Mesodermal cell (in vitro differentiated cells): ENCODE data around the gene OTOG. TPM values are rescaled to one million over a fixed set of nuclear protein-coding genes. Genes with fewer than 3 reads are reported as not detected.

Experiments used
- H3K27ac ChIP-seq: 2 replicates; pipeline ENCODE4 v1.7.0; 2013; ENCODE audit warnings: mild to moderate bottlenecking, low read depth, low read length, moderate library complexity; ENCODE audit not compliant: severe bottlenecking
- H3K36me3 ChIP-seq: 2 replicates; pipeline ENCODE4 v1.7.1; 2013; ENCODE audit warnings: mild to moderate bottlenecking, low read length, moderate library complexity; ENCODE audit not compliant: control insufficient read depth, insufficient read depth
- H3K4me1 ChIP-seq: one replicate; pipeline ENCODE4 v1.7.1; 2013; ENCODE audit warnings: mild to moderate bottlenecking, low read length; ENCODE audit not compliant: insufficient read depth, control insufficient read depth, poor library complexity, severe bottlenecking
- H3K4me3 ChIP-seq: 2 replicates; pipeline ENCODE4 v1.7.0; 2013; ENCODE audit warnings: low read length, control low read depth, mild to moderate bottlenecking; ENCODE audit not compliant: insufficient read depth, poor library complexity, severe bottlenecking; ENCODE audit errors: extremely low read depth
- H3K9me3 ChIP-seq: 2 replicates; pipeline ENCODE4 v1.7.1; 2013; ENCODE audit warnings: mild to moderate bottlenecking, low read length, moderate library complexity; ENCODE audit not compliant: control insufficient read depth
- WGBS, 2 experiments: methylation state at CpG; one replicate each; pipeline ENCODE4 v1.1.5; 2013; ENCODE audit warnings: missing lambda C conversion rate in 2 of 2; ENCODE audit not compliant: insufficient coverage in 2 of 2; 5-methylcytosine and 5-hydroxymethylcytosine counted together
- polyA plus RNA-seq, 2 experiments: library from polyadenylated mRNA; stranded (reverse); fragments of 50-300 nt; gene quantifications; one replicate each; pipeline ENCODE4 v1.2.3, GENCODE V29; 2013

OTOG gene, protein sequence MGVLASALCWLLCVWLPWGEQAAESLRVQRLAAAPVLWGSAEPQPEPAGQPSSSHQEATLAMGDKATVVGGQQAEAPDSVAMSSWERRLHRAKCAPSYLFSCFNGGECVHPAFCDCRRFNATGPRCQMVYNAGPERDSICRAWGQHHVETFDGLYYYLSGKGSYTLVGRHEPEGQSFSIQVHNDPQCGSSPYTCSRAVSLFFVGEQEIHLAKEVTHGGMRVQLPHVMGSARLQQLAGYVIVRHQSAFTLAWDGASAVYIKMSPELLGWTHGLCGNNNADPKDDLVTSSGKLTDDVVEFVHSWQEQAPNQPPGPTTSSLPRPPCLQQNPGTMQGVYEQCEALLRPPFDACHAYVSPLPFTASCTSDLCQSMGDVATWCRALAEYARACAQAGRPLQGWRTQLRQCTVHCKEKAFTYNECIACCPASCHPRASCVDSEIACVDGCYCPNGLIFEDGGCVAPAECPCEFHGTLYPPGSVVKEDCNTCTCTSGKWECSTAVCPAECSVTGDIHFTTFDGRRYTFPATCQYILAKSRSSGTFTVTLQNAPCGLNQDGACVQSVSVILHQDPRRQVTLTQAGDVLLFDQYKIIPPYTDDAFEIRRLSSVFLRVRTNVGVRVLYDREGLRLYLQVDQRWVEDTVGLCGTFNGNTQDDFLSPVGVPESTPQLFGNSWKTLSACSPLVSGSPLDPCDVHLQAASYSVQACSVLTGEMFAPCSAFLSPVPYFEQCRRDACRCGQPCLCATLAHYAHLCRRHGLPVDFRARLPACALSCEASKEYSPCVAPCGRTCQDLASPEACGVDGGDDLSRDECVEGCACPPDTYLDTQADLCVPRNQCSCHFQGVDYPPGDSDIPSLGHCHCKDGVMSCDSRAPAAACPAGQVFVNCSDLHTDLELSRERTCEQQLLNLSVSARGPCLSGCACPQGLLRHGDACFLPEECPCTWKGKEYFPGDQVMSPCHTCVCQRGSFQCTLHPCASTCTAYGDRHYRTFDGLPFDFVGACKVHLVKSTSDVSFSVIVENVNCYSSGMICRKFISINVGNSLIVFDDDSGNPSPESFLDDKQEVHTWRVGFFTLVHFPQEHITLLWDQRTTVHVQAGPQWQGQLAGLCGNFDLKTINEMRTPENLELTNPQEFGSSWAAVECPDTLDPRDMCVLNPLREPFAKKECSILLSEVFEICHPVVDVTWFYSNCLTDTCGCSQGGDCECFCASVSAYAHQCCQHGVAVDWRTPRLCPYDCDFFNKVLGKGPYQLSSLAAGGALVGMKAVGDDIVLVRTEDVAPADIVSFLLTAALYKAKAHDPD (N-terminal part only)
- polyA plus RNA-seq (2013, experiment 1 of 2) = 0.41 TPM
- 0.15 TPM for polyA plus RNA-seq (2013, experiment 2 of 2)

DNA sequence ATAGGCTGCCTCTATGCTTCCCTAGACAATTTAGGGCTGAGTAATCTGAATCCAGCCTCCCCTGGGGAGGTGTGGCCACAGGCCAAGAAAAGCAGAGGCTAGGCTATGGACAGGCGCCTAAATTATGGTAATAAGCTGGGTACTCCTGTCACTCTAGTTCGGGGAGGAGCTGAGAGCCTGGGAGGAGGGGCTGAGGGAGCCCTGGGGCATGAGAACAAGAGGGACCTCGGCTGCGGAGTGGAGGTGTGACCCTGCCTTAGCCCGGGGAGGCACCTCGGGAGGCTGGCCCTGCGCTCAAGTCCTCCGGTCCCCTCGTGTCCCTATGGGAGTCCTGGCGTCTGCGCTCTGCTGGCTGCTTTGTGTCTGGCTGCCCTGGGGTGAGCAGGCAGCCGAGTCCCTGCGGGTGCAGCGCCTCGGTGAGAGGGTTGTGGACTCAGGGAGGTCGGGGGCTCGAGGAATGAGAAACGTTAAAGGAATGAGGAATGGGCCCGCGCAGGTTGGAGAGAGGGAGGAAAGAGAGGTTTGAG, at the start of gene OTOG:
TSS of gene OTOG (plus strand) at position 209 of the 527 bp plus-strand sequence. CDS start at position 323, 114 bp downstream.
- no peaks in the 10 kb centered on the region for H3K36me3 ChIP-seq
- H3K4me1 ChIP-seq = peaks cover 7% of the 10 kb centered on the region
- peak within 1 kb of the TSS; percentile 9 for H3K4me3 ChIP-seq
- WGBS, 2 experiments = 14 to 18% methylated on average over 17 to 20 of the region's 20 CpGs
- no peaks in the 10 kb centered on the region for H3K9me3 ChIP-seq
- no peak within 1 kb of the TSS for H3K27ac ChIP-seq

DNA sequence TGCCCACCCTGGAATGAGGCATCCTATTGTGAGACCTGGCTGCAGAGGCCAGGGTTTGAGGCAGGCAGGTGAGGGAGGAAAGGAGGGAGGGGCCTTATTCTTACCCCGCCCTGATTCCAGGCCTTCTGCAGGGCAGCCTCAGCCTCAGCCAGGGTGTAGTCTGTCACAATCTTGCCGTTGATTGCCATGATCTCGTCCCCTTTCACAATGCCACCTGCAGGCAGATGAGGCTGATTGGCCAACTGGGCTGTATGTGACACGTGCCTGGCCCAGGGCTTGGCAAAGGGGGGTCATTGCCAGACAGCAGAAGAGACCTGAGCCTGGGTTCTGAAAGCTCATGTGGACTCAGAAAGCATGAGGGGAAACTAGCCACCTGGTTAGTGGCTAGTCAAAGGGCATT, 49.0 kb upstream of the OTOG start:
- H3K4me3 ChIP-seq = no peak overlapping the region
- 58 to 61% methylated on average over 4 of the region's 4 CpGs for WGBS, 2 experiments
- H3K36me3 ChIP-seq = no peaks in the 10 kb centered on the region

DNA sequence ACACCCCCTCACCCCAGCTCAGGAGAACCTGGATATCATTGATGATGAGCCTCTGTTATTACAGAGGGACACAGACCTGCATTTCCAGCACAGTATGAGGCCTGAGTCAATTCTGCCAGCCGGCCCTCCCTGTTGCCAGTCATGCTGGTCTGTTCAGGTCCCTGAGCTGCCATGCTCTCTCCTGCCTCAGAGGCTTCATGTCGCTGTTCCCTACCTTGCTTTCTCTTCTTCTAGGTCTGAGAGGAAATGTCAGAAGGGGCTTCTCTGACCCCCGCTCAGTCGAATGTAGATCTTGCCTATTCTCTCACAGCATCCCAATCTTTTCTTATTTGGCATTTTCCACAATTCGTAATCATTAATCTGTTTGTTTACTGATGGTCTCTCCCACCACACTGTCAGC, 48.6 kb upstream of the OTOG start:
- Histone ChIP-seq H3K27ac (no peak overlapping the region), H3K36me3 (no peaks in the 10 kb centered on the region), H3K9me3 (no peaks in the 10 kb centered on the region), H3K4me3 (no peak overlapping the region), H3K4me1 (no peaks in the 10 kb centered on the region)
- 49 to 50% methylated on average over 5 of the region's 5 CpGs for WGBS, 2 experiments

More for the DNA sequence above, 49.0 kb upstream of the OTOG start:
- H3K27ac ChIP-seq = no peak overlapping the region
- H3K4me1 ChIP-seq = no peaks in the 10 kb centered on the region
- no peaks in the 10 kb centered on the region for H3K9me3 ChIP-seq

DNA sequence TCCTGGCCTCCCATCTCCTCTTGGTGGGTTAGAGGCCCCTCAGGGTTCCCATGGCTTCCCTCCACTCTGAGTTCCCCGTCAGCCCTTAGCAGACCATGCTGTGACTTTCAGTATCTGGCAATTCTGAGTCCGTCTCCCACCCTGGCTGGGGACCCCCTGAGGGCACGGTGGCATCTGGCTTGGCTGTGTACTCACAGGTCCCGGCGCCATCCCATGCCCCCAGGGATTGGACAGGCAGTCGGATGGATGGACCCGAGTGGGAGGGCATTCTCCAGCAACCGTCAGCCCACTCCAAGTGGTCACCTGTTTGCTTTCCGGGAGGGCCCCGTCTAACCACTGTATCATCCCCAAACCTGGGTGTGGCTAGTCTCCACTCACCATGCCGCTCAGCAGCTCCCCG, 46.4 kb upstream of the OTOG start:
- Histone ChIP-seq H3K9me3 (no peaks in the 10 kb centered on the region), H3K36me3 (no peaks in the 10 kb centered on the region), H3K4me3 (no peak overlapping the region), H3K4me1 (no peaks in the 10 kb centered on the region), H3K27ac (no peak overlapping the region)
- WGBS, 2 experiments = 93 to 96% methylated on average over 10 to 12 of the region's 12 CpGs

DNA sequence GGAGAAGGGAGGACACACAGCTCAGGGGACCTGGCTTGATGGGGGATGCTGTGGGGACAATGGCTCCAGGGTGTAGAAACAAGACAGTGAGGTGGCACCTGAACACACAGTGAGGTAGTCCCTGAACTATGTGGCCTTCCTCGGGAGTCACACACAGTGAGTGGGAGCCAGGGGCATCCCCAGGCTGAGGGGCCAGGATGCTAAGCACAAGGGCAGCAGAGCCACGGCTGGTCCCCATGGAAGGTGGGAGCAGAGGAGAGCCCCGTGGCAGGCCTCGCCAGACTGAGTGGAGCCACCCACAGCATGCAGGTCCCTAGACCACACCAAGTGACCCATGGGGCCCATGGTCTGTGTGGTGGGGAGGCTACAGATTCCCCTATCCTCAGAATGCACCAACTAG, 44.4 kb upstream of the OTOG start:
- Histone ChIP-seq H3K4me3 (no peak overlapping the region), H3K9me3 (no peaks in the 10 kb centered on the region), H3K27ac (no peak overlapping the region), H3K4me1 (peaks cover 5% of the 10 kb centered on the region), H3K36me3 (no peaks in the 10 kb centered on the region)
- 74 to 84% methylated on average over 2 to 3 of the region's 4 CpGs for WGBS, 2 experiments

DNA sequence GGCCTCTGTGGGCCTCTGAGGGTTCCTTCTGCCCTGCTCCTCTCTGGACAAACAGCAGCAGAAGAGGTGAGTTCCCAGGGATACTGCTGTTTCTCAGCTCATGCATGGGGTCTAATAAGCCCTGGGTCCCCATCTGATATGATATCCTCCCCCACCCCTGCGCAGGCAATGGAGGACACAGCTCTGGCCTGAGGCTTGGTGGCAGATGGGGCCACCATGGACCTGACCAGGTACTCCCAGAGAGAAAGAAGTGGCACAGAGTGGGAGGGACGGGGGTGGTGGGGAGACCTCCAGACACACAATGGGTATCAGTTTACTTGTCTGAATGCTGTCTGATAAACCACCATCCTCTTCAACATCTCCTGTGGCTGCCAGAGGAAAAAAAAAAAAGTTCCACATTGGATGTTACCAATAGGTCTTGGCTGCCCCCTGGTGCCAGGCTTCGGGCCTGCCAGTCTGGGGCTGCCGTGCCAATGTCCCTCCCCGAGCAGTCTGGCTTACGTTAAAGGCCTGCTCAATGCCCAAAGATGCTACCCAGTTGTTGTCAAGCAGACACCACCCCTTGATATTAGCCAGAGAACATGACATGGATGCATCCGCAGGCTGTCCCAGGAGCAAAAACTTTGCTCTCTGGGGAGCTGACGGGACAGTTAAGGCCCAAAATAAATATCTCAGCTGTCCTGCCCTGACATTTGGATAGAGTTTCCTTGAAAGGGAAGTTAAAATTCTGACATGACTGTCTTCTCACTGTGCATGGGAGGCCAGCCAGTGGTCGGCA, 42.5 kb upstream of the OTOG start:
- H3K4me3 ChIP-seq = no peak overlapping the region
- H3K4me1 ChIP-seq = peaks cover 14% of the 10 kb centered on the region
- H3K9me3 ChIP-seq = no peaks in the 10 kb centered on the region
- H3K27ac ChIP-seq = no peak overlapping the region
- H3K36me3 ChIP-seq = no peaks in the 10 kb centered on the region
- WGBS, 2 experiments = 40 to 50% methylated on average over 6 of the region's 9 CpGs

DNA sequence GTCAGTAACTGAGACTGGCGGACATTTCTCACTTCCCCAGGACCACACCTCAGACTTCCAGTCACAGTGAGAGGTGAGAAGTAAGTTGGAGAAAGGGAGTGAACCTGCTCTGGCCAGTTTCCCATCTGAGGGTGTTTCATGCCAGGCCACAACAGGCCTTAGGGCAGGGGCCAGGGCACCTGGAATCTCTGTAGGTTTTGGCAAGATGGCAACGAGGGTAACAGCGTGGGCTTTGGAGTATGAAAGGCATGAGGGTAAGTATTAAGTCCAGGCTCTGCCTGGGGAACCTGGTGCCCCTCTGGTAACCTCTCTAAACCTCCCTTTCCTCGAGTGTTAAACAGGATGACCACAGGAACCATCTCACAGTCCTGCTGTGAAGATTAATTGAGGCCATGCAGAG, 41.9 kb upstream of the OTOG start:
- WGBS, 2 experiments = 67 to 82% methylated on average over 2 to 4 of the region's 4 CpGs
- Histone ChIP-seq H3K36me3 (no peaks in the 10 kb centered on the region), H3K9me3 (no peaks in the 10 kb centered on the region), H3K27ac (no peak overlapping the region), H3K4me3 (no peak overlapping the region), H3K4me1 (peaks cover 14% of the 10 kb centered on the region)

DNA sequence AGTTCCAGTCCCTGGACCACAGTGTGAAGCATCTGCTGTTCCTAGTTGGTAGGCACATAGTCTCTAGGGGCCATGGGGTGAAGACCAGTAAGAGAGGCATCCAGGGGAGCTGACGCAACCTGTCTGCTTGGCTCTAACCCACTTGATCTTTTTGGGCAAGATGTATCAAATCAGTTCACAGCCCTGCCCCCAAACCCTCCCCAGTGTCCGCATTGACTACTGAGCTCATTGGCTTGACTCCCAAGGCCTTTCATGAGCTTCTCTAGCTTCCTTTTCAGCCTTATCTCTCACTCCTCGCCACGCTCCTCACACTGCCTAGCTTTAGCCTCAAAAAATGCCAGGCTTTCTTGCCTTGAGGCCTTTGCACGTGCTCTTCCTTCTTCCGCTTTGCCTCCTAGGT, 40.7 kb upstream of the OTOG start:
- Histone ChIP-seq H3K9me3 (no peaks in the 10 kb centered on the region), H3K27ac (no peak overlapping the region), H3K4me1 (peaks cover 14% of the 10 kb centered on the region), H3K36me3 (no peaks in the 10 kb centered on the region), H3K4me3 (no peak overlapping the region)
- 91 to 93% methylated on average over 6 of the region's 6 CpGs for WGBS, 2 experiments

DNA sequence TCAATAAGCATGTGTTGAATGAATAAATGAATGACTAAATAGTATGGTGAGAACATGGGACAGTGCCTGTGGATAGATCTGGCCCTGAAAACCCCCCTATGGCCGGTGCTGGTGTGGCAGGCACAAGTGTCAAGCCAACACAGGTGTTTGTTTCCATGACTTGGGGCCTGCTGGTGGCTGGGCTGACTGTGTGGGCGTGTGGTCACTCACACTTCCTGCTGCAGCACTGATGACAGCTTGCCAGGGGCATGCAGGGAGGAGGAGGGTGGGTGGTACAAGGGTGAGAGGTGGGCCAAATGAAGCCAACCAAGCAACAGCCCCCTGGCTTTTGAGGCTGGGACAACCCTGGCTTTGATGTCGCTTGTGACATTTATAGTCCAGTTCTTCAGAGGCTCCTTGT, 40.1 kb upstream of the OTOG start:
- H3K4me1 ChIP-seq = peaks cover 16% of the 10 kb centered on the region
- no peak overlapping the region for H3K27ac ChIP-seq
- no peak overlapping the region for H3K4me3 ChIP-seq
- H3K36me3 ChIP-seq = no peaks in the 10 kb centered on the region
- WGBS, 2 experiments = 62 to 76% methylated on average over 2 to 3 of the region's 3 CpGs
- H3K9me3 ChIP-seq = no peaks in the 10 kb centered on the region
